ENCODE data around the gene MTURN.
"Not testable (repeated sequence)": the region's sequence is repeated elsewhere in the genome, so short reads cannot be mapped to it uniquely, and the experiment has no call there.

The MTURN gene

GRCh38 chr7:30134611-30135300 lies at the start of gene MTURN:
MTURN (plus strand) TSS chr7:30134986; CDS start chr7:30135137, 151 bp downstream.
- peak; percentile 77 for DNase-seq (ENCODE audit: low spot score)

DNA sequence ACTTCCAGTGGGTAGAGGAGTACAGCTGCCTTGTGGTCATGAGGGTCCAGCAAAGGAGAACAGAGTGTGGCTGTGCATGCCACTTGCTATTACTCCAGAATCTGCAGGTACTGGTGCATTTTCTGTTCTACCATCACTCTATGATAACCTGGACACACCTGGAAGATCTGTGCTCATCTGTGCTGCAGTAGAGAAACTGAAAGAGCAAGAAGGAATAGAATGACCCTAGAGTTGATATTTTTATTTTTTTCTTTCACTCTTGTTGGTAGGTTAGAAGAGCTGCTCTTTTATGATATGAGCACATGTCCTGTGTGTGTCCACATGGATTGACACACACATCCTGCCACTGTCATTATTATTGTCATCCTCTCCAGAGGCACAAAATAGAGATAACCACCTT lies 48.3 kb upstream of the MTURN start:
- DNase-seq (ENCODE audit: low spot score) = no peak

DNA sequence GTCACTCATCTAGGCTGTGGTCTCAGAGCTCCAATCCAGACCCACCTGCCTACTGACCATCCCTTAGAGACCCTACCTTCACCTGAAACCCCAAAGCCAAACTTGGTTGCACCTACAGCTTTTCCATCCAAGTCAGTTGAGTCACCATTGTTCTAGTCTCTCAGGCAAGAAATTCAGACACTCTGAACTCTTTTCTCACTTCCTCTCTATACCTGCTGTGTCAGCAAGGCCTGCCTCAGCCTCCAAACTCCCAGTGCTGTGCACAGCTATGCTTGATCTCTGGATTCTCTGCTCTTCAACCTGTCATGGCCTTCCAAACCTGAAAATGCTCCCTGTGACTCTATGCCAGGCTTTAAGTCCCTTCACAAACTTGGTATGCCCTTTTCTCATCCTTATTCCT lies 47.4 kb upstream of the MTURN start:
- DNase-seq (ENCODE audit: low spot score) = peak; percentile 24

- no peak for DNase-seq (ENCODE audit: low spot score)
These were observed 46.4 kb upstream of the MTURN start for GRCh38 chr7:30088362-30088761.

- no peak for DNase-seq (ENCODE audit: low spot score)
These were observed 44.7 kb upstream of the MTURN start for GRCh38 chr7:30090111-30090510.

DNA sequence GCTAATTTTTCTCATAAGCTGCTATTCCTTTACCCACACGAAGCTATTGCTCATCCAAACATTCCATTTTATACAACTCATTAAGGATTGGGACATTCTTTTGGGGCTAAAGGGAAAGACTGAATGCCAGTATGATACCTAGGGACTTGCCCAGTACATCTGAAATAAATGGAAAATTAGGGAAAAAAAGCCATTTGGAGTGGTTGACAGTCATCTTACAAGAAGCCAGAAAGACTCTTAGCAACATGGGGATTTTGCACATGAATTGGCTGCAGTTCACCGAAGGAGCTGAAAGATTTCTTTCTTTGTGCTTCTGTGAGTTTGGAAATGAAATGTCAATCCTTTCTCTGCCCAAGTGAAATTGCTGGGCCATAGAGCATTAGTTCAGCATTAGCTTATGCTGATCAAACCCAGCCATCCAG lies 43.3 kb upstream of the MTURN start:
- DNase-seq (ENCODE audit: low spot score) = peak; percentile 19

DNA sequence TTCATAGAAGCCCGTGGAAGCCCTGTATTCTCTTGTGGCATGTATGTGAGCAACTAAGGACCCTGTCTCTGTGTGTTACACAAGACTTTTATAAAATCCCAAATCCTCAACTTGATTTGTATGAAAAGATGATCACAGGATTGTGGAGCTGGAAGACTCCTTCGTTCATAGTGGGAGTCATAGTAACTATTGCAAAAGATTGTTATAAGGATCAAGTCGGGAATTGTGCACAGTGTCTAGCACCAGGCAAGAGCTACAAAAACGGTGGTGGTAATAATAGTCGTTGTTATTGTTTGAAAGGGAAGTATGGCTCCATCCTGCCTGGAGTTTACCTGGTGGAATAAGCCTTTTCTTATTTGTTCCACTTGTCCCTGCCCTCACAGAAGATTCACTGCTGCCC lies 42.8 kb upstream of the MTURN start:
- no peak for DNase-seq (ENCODE audit: low spot score)

DNA sequence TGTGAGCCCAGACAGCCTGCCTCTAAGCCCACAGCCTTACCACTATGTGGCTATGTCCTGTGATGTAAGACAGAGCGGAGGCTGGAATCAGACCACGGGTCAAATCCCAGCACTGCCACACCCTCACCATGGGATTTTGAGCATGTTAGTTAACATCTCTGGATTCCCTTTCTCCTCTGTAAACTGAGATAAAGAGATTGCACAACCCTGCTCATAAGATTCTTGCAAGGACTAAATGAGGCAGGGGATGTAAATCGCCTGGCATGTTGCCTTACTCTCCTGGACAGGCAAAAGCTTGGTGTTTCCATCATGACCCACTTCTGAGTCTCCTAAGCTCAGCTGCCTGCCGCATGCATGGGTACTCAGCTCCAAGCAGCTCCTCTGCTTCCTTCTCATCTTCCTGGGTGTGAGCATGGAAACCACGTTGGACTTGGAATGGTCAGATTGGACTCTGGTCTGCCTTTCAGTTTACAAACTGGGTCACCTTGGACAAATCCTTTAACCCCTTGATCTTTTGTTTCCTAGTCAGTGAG lies 41.3 kb upstream of the MTURN start:
- DNase-seq (ENCODE audit: low spot score) = no peak

DNA sequence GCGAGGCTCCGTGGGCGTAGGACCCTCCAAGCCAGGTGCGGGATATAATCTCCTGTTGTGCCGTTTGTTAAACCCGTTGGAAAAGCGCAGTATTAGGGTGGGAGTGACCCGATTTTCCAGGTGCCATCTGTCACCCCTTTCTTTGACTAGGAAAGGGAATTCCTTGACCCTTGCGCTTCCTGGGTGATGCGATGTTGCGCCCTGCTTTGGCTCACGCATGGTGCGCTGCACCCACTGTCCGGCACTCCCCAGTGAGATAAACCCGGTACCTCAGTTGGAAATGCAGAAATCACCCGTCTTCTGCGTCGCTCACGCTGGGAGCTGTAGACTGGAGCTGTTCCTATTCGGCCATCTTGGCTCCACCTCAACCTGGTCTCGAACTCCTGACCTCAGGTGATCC lies 36.2 kb upstream of the MTURN start:
- not testable (repeated sequence) for DNase-seq (ENCODE audit: low spot score)

- no peak for DNase-seq (ENCODE audit: low spot score)
These were observed 32.5 kb upstream of the MTURN start for GRCh38 chr7:30102281-30102680.

DNA sequence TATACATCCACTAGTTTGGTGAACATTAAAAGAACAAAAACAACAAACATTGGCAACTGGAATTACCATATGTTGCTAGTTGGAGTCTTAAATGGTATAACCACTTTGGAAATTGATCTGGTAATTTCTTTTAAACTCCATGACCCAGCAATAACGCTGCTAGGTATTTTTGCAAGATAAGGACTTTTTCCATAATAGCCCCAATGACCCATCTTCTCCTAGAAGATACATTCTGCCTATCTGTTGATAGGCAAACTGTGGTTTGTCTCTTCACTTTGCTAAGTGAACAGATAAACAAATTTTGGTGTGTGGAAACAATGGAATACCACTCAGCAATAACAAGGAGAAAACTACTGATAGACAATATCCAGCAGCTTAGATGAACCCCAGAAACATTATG lies 30.6 kb upstream of the MTURN start:
- DNase-seq (ENCODE audit: low spot score) = no peak

DNA sequence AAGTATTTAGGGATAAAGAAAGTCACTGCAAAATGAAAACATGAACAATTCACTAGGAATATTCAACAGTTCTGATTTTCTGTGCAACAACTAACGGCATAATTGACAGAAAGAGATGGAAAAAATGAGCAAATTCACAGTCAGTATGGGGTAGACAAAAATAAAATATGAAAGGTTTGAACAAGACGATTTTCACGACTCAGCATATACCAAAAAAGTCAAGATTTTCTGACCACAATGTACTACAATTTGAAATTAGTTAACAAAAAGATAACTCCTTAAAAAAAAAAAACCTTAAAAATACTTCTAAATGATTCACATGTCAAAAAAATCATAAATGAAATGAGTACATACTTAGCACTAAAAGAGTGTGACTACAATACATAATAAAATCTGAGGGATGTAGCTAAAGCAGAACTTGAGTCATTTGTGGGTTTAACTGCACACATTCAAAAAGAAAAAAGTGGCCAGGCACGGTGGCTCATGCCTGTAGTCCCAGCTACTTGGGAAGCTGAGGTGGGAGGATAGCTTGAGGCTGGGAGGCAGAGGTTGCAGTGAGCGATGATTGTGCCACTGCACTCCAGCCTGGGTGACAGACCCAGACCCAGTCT lies 22.6 kb upstream of the MTURN start:
- DNase-seq (ENCODE audit: low spot score) = no peak

DNA sequence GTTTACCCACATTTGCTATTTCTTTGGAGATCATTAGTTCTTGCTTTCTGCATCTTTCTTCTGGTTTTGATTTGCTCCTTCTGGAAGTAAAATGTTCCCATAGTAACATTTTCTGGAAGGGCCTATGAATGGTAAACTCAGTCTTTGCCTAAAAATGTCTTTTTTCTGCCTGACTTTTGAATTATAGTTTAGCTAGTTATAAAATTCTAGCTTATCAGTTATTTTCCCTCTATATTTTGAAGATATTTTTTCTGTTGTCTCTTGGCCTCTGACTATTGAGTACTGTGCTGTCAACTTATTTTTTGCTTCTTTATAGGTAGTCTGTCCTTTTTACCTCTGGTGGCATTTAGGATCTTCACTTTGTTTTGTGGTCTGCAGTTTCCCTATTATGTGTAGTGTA lies 21.6 kb upstream of the MTURN start:
- DNase-seq (ENCODE audit: low spot score) = no peak

GRCh38 chr7:30114536-30115238 lies 20.1 kb upstream of the MTURN start:
- DNase-seq (ENCODE audit: low spot score) = no peak

DNA sequence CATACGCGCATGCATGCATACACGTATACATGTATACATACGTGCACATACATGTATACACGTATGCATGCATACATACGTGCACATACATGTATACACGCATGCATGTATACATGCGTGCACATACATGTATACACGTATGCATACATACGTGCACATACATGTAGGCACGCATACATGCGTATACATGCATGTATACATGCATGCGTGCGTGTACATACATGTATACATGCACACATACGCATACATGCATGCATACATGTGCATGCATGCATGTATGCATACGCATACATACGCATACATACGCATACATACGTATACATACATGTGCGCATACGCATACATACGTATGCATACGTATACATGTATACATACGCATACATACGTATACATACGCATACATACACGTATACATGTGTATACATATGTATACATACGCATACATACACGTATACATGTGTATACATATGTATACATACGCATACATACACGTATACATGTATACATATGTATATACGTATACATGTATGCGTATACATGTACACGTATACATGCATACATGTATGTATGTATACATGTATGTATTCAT lies 19.0 kb upstream of the MTURN start:
- no peak for DNase-seq (ENCODE audit: low spot score)

DNA sequence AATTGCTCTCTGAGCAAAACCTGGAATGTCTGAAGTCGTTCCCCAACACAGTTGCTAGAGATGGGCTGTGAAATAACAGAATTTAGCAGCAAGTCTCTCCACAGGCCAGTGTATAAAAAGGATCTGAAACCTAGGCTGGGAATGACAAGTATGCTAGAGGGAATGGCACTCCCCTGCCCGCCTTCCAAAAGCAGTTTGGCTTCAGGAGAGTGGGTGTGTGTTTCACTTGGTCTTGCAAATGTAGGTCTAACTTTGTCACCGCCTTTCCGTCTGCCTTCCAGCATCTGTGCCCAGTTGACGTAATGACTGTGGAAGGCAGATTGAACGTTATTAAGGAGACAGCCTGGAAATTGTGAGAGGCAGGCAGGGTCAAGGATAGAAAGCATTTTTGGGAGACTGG lies 18.0 kb upstream of the MTURN start:
- no peak for DNase-seq (ENCODE audit: low spot score)

DNA sequence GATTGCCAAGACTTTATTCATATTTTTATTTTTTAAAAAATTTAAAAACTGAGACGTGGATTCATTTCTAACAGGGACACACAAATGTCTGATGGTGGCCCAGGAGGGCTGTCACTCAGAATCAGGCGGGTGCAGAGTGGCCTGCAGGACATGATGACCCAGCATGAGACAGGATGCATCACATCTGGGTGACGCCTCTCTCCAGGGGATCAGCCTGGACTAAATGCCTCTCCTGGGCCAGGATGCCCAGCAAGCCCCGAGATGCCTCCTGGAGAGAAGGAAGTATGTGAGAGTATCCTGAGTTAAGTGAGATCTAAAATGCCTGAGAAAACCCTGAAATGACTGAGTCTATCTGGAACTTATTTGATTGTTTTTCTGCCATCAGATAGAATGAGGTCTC lies 16.9 kb upstream of the MTURN start:
- DNase-seq (ENCODE audit: low spot score) = no peak

GRCh38 chr7:30119890-30120577 lies 14.8 kb upstream of the MTURN start:
- DNase-seq (ENCODE audit: low spot score) = no peak

DNA sequence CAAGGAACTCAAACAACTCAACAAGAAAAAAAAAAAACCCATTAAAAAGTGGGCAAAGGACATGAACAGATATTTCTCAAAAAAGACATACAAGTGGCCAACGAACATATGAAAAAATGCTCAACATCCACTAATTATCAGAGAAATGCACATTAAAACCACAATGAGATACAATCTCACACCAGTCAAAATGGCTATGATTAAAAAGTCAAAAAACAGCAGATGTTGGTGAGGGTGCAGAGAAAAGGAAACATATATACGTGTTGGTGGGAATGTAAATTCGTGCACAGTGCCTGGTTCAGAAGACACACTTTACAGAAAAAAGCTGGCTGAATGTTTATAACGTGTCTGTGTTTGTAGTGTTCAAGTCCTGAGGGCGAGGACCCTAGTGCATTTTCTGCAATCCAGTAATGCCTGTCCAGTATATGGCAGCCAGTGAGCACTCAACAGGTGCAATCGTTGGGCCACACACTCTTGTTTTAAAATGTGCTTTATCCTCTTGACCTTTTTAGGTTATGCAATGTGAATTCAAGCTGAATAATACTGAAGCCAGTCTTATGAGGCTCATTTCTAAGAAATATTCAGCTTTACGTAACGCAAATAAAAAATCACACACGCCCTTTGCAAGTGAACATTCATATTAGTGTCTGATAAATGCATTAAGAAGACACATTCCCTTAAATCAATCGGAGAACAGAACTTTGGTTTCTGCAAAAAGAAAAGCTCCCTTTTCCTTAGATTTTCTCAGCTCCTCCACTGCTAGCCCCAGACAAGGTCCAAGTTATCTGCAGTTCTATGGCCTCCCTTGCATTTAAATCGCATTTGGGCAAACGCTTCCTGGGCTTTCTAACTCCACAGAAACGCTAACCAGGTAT lies 813 bp upstream of the MTURN start:
- DNase-seq (ENCODE audit: low spot score) = peak; percentile 42

- peak; percentile 73 for DNase-seq (ENCODE audit: low spot score)
These were observed 723 bp downstream of the MTURN start for GRCh38 chr7:30135301-30136116.
